GM18951 (cell line): ENCODE results near the gene RSAD1.
"Not testable (repeated sequence)": the region's sequence is repeated elsewhere in the genome, so short reads cannot be mapped to it uniquely, and the experiment has no call there.

ENCODE experiments used
- POLR2A ChIP-seq: IDR thresholded peaks from 4 replicates; pipeline ENCODE4 v1.6.1; 2011; ENCODE audit warnings: mild to moderate bottlenecking; ENCODE audit not compliant: insufficient read length, insufficient read depth; ENCODE audit errors: extremely low read depth
- in situ Hi-C: fragments of 300-500 bp; cut with MboI; formaldehyde crosslinking; loops from one replicate; pipeline ENCODE4 v1.12.0; 2022; ENCODE audit warnings: low sequenced_read_pairs, mixed read lengths, inconsistent platforms; ENCODE audit not compliant: unreplicated experiment

RSAD1 gene

GRCh38 chr17:50464121-50464520 is 14.5 kb upstream of the RSAD1 start:
- in situ Hi-C loops: no loop called here
- no peak for TF ChIP-seq POLR2A

GRCh38 chr17:50464736-50465135 is 13.9 kb upstream of the RSAD1 start:
- in situ Hi-C loops: no loop called here

GRCh38 chr17:50465171-50465570 is 13.5 kb upstream of the RSAD1 start:
- in situ Hi-C loops: no loop called here
- no peak for TF ChIP-seq POLR2A

More at GRCh38 chr17:50464736-50465135, 13.9 kb upstream of the RSAD1 start:
- no peak for TF ChIP-seq POLR2A

GRCh38 chr17:50465635-50466034 is 13.0 kb upstream of the RSAD1 start:
- in situ Hi-C loops: no loop called here
- no peak for TF ChIP-seq POLR2A

- TF ChIP-seq POLR2A: no peak
- in situ Hi-C loops: no loop called here
Observed at GRCh38 chr17:50466371-50467113, 12.1 kb upstream of the RSAD1 start.

- in situ Hi-C loops: no loop called here
- TF ChIP-seq POLR2A: no peak
Observed at GRCh38 chr17:50467114-50467854, 11.4 kb upstream of the RSAD1 start.

- no peak for TF ChIP-seq POLR2A
- in situ Hi-C loops: no loop called here
Observed at GRCh38 chr17:50467855-50468303, 10.8 kb upstream of the RSAD1 start.

- no peak for TF ChIP-seq POLR2A
- in situ Hi-C loops: no loop called here
Observed at GRCh38 chr17:50468304-50469207, 10.1 kb upstream of the RSAD1 start, which contains the start of gene CHAD. Gene CHAD, minus strand, starts transcription at chr17:50468880. Its CDS starts 67 bp downstream, at chr17:50468813.

GRCh38 chr17:50469208-50469605 is 9.5 kb upstream of the RSAD1 start:
- TF ChIP-seq POLR2A: no peak
- in situ Hi-C loops: no loop called here

GRCh38 chr17:50469671-50470305 is 8.9 kb upstream of the RSAD1 start:
- no peak for TF ChIP-seq POLR2A
- in situ Hi-C loops: no loop called here

- in situ Hi-C loops: no loop called here
- TF ChIP-seq POLR2A: no peak
Observed at GRCh38 chr17:50470426-50470825, 8.2 kb upstream of the RSAD1 start.

GRCh38 chr17:50471009-50471905 is 7.4 kb upstream of the RSAD1 start:
- in situ Hi-C loops: no loop called here
- TF ChIP-seq POLR2A: no peak

- in situ Hi-C loops: no loop called here
- TF ChIP-seq POLR2A: no peak
Observed at GRCh38 chr17:50472286-50472685, 6.4 kb upstream of the RSAD1 start.

GRCh38 chr17:50472761-50473161 is 5.9 kb upstream of the RSAD1 start:
- in situ Hi-C loops: not testable (repeated sequence)
